A549 (cell line): ENCODE results near the gene P2RX4.

ENCODE experiments used
- BHLHE40 ChIP-seq: IDR thresholded peaks from 2 replicates; pipeline ENCODE4 v1.6.1; 2012; ENCODE audit warnings: low read depth, low read length, inconsistent platforms
- CTCF ChIP-seq: fragments of >200 bp; sonication (Bioruptor Twin); formaldehyde crosslinking; IDR thresholded peaks from 3 replicates; pipeline ENCODE4 v1.5.1; 2016
- MAX ChIP-seq: IDR thresholded peaks from 2 replicates; pipeline ENCODE4 v1.6.1; 2012
- POLR2A ChIP-seq: IDR thresholded peaks from 2 replicates; pipeline ENCODE4 v1.6.1; 2012; ENCODE audit warnings: mild to moderate bottlenecking, low read length

- TF ChIP-seq CTCF (no peak), BHLHE40 (no peak), POLR2A (no peak), MAX (no peak)
These were observed 26.8 kb downstream of the P2RX4 start for GRCh38 chr12:121236776-121237175.
